ENCODE results near the gene MACROD2.

- TF ChIP-seq CTCF (IDR thresholded peaks at IDR 0.05) (no peak), POLR2A (IDR thresholded peaks at IDR 0.05) (no peak)
These were observed 1077.0 kb downstream of the MACROD2 start for GRCh38 chr20:15072316-15072715.
